Right renal cortex interstitium (tissue), 3 donors: Measurements from ENCODE around the gene TBC1D5. TPM values are rescaled to one million over a fixed set of nuclear protein-coding genes. Genes with fewer than 3 reads are reported as not detected.

Experiments
- DNase-seq, 3 donors: peaks; one replicate each; pipeline ENCODE4 v3.0.0-alpha.2; 2013; ENCODE audit warnings: low read depth in 3 of 3, low spot score in 2 of 3
- polyA plus RNA-seq, 3 donors: library from polyadenylated mRNA; unstranded; fragments of 120-200 nt; gene quantifications; one replicate each; pipeline ENCODE4 v1.2.1, GENCODE V29; 2013; ENCODE audit not compliant: insufficient read length in 3 of 3

The TBC1D5 gene
- polyA plus RNA-seq, 3 donors, result 54.7 to 58.8 (median 55.2) TPM

- DNase-seq, result no peak
Measured at GRCh38 chr3:17261627-17262369, 480.6 kb downstream of the TBC1D5 start.

GRCh38 chr3:17260257-17260656 lies 482.2 kb downstream of the TBC1D5 start:
- no peak for DNase-seq

- no peak for DNase-seq
Measured at GRCh38 chr3:17259685-17260084, 482.7 kb downstream of the TBC1D5 start.

- peak in 2 of 3 donors; percentile 10 to 30 for DNase-seq
Measured at GRCh38 chr3:17258823-17259436, 483.5 kb downstream of the TBC1D5 start.

GRCh38 chr3:17257269-17257668 lies 485.2 kb downstream of the TBC1D5 start:
- DNase-seq, result no peak

- DNase-seq, result no peak
Measured at GRCh38 chr3:17243621-17244020, 498.8 kb downstream of the TBC1D5 start.

GRCh38 chr3:17239417-17239816 lies 503.0 kb downstream of the TBC1D5 start:
- no peak for DNase-seq

GRCh38 chr3:17238023-17238422 lies 504.4 kb downstream of the TBC1D5 start:
- DNase-seq, result no peak

GRCh38 chr3:17235310-17235709 lies 507.1 kb downstream of the TBC1D5 start:
- DNase-seq, result no peak

- DNase-seq, result no peak
Measured at GRCh38 chr3:17234382-17234781, 508.0 kb downstream of the TBC1D5 start.

GRCh38 chr3:17233398-17233800 lies 509.0 kb downstream of the TBC1D5 start:
- peak; percentile 10 to 23 (median 13) for DNase-seq

GRCh38 chr3:17232442-17232841 lies 510.0 kb downstream of the TBC1D5 start:
- DNase-seq, result no peak

- no peak for DNase-seq
Measured at GRCh38 chr3:17231537-17232261, 510.7 kb downstream of the TBC1D5 start.

GRCh38 chr3:17227472-17227871 lies 515.0 kb downstream of the TBC1D5 start:
- no peak for DNase-seq

GRCh38 chr3:17221529-17221928 lies 520.9 kb downstream of the TBC1D5 start:
- no peak for DNase-seq

GRCh38 chr3:17219593-17219992 lies 522.8 kb downstream of the TBC1D5 start:
- no peak for DNase-seq

- DNase-seq, result no peak
Measured at GRCh38 chr3:17218587-17218986, 523.8 kb downstream of the TBC1D5 start.

- no peak for DNase-seq
Measured at GRCh38 chr3:17217588-17217987, 524.8 kb downstream of the TBC1D5 start.

- no peak for DNase-seq
Measured at GRCh38 chr3:17213102-17213501, 529.3 kb downstream of the TBC1D5 start.

- no peak for DNase-seq
Measured at GRCh38 chr3:17207979-17208378, 534.5 kb downstream of the TBC1D5 start.

GRCh38 chr3:17207019-17207418 lies 535.4 kb downstream of the TBC1D5 start:
- DNase-seq, result no peak
